ENCODE results near the gene ADARB2.

The ADARB2 gene

GRCh38 chr10:1762076-1762475 is 24.8 kb upstream of the ADARB2 start:
- FAIRE-seq (no peak), DNase-seq (ENCODE audit: insufficient read length, low spot score) (no peak)
- no peak for TF ChIP-seq POLR2A (IDR thresholded peaks at IDR 0.05; ENCODE audit: low read depth, low read length)
- no peak for TF ChIP-seq TAF1 (IDR thresholded peaks at IDR 0.05; ENCODE audit: low read depth, low read length)
- TF ChIP-seq POLR2AphosphoS5 (IDR thresholded peaks at IDR 0.05; ENCODE audit: low read depth, low read length): no peak
- no peak for TF ChIP-seq PAX5 (IDR thresholded peaks at IDR 0.05; ENCODE audit: insufficient read depth, low read length, severe bottlenecking)
- TF ChIP-seq SPI1 (IDR thresholded peaks at IDR 0.05; ENCODE audit: low read depth, low read length): no peak
- TF ChIP-seq POU2F2 (IDR thresholded peaks at IDR 0.05; ENCODE audit: low read depth, low read length): no peak

- DNase-seq (ENCODE audit: insufficient read length, low spot score) (no peak), FAIRE-seq (no peak)
- TF ChIP-seq SPI1 (IDR thresholded peaks at IDR 0.05; ENCODE audit: low read depth, low read length) (no peak), POLR2A (IDR thresholded peaks at IDR 0.05; ENCODE audit: low read depth, low read length) (no peak), TAF1 (IDR thresholded peaks at IDR 0.05; ENCODE audit: low read depth, low read length) (no peak), POU2F2 (IDR thresholded peaks at IDR 0.05; ENCODE audit: low read depth, low read length) (no peak), PAX5 (IDR thresholded peaks at IDR 0.05; ENCODE audit: insufficient read depth, low read length, severe bottlenecking) (no peak), POLR2AphosphoS5 (IDR thresholded peaks at IDR 0.05; ENCODE audit: low read depth, low read length) (no peak)
Measured at GRCh38 chr10:1754506-1755153, 17.3 kb upstream of the ADARB2 start.

GRCh38 chr10:1752153-1752552 is 14.8 kb upstream of the ADARB2 start:
- DNase-seq (ENCODE audit: insufficient read length, low spot score) (no peak), FAIRE-seq (no peak)
- TF ChIP-seq TAF1 (IDR thresholded peaks at IDR 0.05; ENCODE audit: low read depth, low read length) (no peak), PAX5 (IDR thresholded peaks at IDR 0.05; ENCODE audit: insufficient read depth, low read length, severe bottlenecking) (no peak)

- FAIRE-seq (no peak), DNase-seq (ENCODE audit: insufficient read length, low spot score) (no peak)
- TF ChIP-seq POLR2AphosphoS5 (IDR thresholded peaks at IDR 0.05; ENCODE audit: low read depth, low read length): no peak
- TF ChIP-seq POLR2A (IDR thresholded peaks at IDR 0.05; ENCODE audit: low read depth, low read length): no peak
- TF ChIP-seq POU2F2 (IDR thresholded peaks at IDR 0.05; ENCODE audit: low read depth, low read length): no peak
- TF ChIP-seq TAF1 (IDR thresholded peaks at IDR 0.05; ENCODE audit: low read depth, low read length): no peak
- no peak for TF ChIP-seq PAX5 (IDR thresholded peaks at IDR 0.05; ENCODE audit: insufficient read depth, low read length, severe bottlenecking)
Measured at GRCh38 chr10:1747590-1748157, 10.3 kb upstream of the ADARB2 start.

GRCh38 chr10:1746796-1747195 is 9.5 kb upstream of the ADARB2 start:
- FAIRE-seq (peak; percentile 71), DNase-seq (ENCODE audit: insufficient read length, low spot score) (no peak)
- TF ChIP-seq PAX5 (IDR thresholded peaks at IDR 0.05; ENCODE audit: insufficient read depth, low read length, severe bottlenecking): no peak
- no peak for TF ChIP-seq POLR2A (IDR thresholded peaks at IDR 0.05; ENCODE audit: low read depth, low read length)
- TF ChIP-seq POLR2AphosphoS5 (IDR thresholded peaks at IDR 0.05; ENCODE audit: low read depth, low read length): no peak
- TF ChIP-seq POU2F2 (IDR thresholded peaks at IDR 0.05; ENCODE audit: low read depth, low read length): no peak
- no peak for TF ChIP-seq TAF1 (IDR thresholded peaks at IDR 0.05; ENCODE audit: low read depth, low read length)
- no peak for TF ChIP-seq SPI1 (IDR thresholded peaks at IDR 0.05; ENCODE audit: low read depth, low read length)

GRCh38 chr10:1745780-1746456 is 8.6 kb upstream of the ADARB2 start:
- TF ChIP-seq SPI1 (IDR thresholded peaks at IDR 0.05; ENCODE audit: low read depth, low read length) (no peak), TAF1 (IDR thresholded peaks at IDR 0.05; ENCODE audit: low read depth, low read length) (no peak), POLR2AphosphoS5 (IDR thresholded peaks at IDR 0.05; ENCODE audit: low read depth, low read length) (no peak), PAX5 (IDR thresholded peaks at IDR 0.05; ENCODE audit: insufficient read depth, low read length, severe bottlenecking) (no peak), POU2F2 (IDR thresholded peaks at IDR 0.05; ENCODE audit: low read depth, low read length) (no peak), POLR2A (IDR thresholded peaks at IDR 0.05; ENCODE audit: low read depth, low read length) (no peak)
- no peak for DNase-seq (ENCODE audit: insufficient read length, low spot score)
- no peak for FAIRE-seq

- TF ChIP-seq SPI1 (IDR thresholded peaks at IDR 0.05; ENCODE audit: low read depth, low read length): no peak
- TF ChIP-seq POLR2A (IDR thresholded peaks at IDR 0.05; ENCODE audit: low read depth, low read length): no peak
- FAIRE-seq: no peak
Measured at GRCh38 chr10:1744524-1744923, 7.2 kb upstream of the ADARB2 start.

GRCh38 chr10:1743141-1743540 is 5.8 kb upstream of the ADARB2 start:
- FAIRE-seq: no peak
- TF ChIP-seq POU2F2 (IDR thresholded peaks at IDR 0.05; ENCODE audit: low read depth, low read length) (no peak), PAX5 (IDR thresholded peaks at IDR 0.05; ENCODE audit: insufficient read depth, low read length, severe bottlenecking) (no peak), POLR2AphosphoS5 (IDR thresholded peaks at IDR 0.05; ENCODE audit: low read depth, low read length) (no peak), SPI1 (IDR thresholded peaks at IDR 0.05; ENCODE audit: low read depth, low read length) (no peak), POLR2A (IDR thresholded peaks at IDR 0.05; ENCODE audit: low read depth, low read length) (no peak), TAF1 (IDR thresholded peaks at IDR 0.05; ENCODE audit: low read depth, low read length) (no peak)
- DNase-seq (ENCODE audit: insufficient read length, low spot score): no peak

More at GRCh38 chr10:1744524-1744923, 7.2 kb upstream of the ADARB2 start:
- DNase-seq (ENCODE audit: insufficient read length, low spot score): no peak

GRCh38 chr10:1741450-1741849 is 4.1 kb upstream of the ADARB2 start:
- DNase-seq (ENCODE audit: insufficient read length, low spot score) (no peak), FAIRE-seq (no peak)
- TF ChIP-seq POLR2A (IDR thresholded peaks at IDR 0.05; ENCODE audit: low read depth, low read length) (no peak), POU2F2 (IDR thresholded peaks at IDR 0.05; ENCODE audit: low read depth, low read length) (no peak), PAX5 (IDR thresholded peaks at IDR 0.05; ENCODE audit: insufficient read depth, low read length, severe bottlenecking) (no peak)

GRCh38 chr10:1739751-1740150 is 2.4 kb upstream of the ADARB2 start:
- DNase-seq (ENCODE audit: insufficient read length, low spot score): no peak
- peak; percentile 71 for FAIRE-seq
- TF ChIP-seq TAF1 (IDR thresholded peaks at IDR 0.05; ENCODE audit: low read depth, low read length) (no peak), PAX5 (IDR thresholded peaks at IDR 0.05; ENCODE audit: insufficient read depth, low read length, severe bottlenecking) (no peak), POU2F2 (IDR thresholded peaks at IDR 0.05; ENCODE audit: low read depth, low read length) (no peak), SPI1 (IDR thresholded peaks at IDR 0.05; ENCODE audit: low read depth, low read length) (no peak), POLR2AphosphoS5 (IDR thresholded peaks at IDR 0.05; ENCODE audit: low read depth, low read length) (no peak), POLR2A (IDR thresholded peaks at IDR 0.05; ENCODE audit: low read depth, low read length) (no peak)
